Measurements from ENCODE around the gene ZBTB45. TPM values are rescaled to one million over a fixed set of nuclear protein-coding genes. Genes with fewer than 3 reads are reported as not detected.
A peak's percentile ranks its signal among the peaks of the same experiment; 100 is the strongest.

ZBTB45 gene
- total and polyA plus RNA-seq, 9 of the 15 experiments (the other 6 are each of a cell fraction or from before 2014, with no cell fraction given), result 0.08 to 16.1 (median 1.8) TPM

DNA sequence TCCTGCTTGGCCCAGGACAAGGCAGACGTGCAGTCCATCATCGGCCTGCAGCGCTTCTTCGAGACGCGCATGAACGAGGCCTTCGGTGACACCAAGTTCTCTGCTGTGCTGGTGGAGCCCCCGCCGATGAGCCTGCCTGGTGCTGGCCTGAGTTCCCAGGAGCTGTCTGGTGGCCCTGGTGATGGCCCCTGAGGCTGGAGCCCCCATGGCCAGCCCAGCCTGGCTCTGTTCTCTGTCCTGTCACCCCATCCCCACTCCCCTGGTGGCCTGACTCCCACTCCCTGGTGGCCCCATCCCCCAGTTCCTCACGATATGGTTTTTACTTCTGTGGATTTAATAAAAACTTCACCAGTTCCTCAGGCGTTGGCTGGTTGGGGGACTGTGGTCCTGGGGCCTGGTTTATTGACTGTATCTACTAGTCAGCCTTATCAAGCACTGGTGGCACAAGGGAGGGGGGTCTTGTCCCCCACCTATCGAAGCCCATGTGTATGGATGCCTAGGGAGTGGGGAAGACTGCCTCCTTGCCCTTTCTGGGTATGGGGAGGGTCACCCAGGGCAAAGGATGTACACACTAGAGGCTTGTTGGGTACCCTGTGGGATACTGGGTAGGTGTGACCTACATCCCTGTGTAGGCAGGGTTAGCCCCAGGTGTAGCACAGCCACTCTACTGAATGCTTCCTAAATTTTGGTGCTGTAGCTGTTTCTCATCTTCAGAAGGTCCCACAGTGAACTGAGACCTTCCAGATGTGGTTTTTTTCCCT lies 30.9 kb upstream of the ZBTB45 start:
- Histone ChIP-seq H3K4me1 (replicated peaks in 1 of 2; ENCODE audit: control insufficient read depth in 2 of 2, insufficient read depth in 2 of 2, low read length in 2 of 2) (peaks cover 25 to 49% of the 10 kb centered on the region in 2 experiments), H2AFZ (ENCODE audit: low read depth, low read length) (no peak overlapping the region), H3K27ac (ENCODE audit: extremely low read depth, low read depth, low read length) (no peak overlapping the region), H3K4me3 (no peak overlapping the region), H3K27me3 (ENCODE audit: control insufficient read depth in 2 of 2, insufficient read depth in 2 of 2, low read length in 2 of 2) (no peaks in the 10 kb centered on the region), H3K9ac (ENCODE audit: insufficient read depth in 1 of 2, low read depth in 2 of 2, low read length in 2 of 2) (peak overlapping the region in 1 of 2 experiments; percentile 20; a peak in 1 of 4 replicates), H3K9me3 (replicated peaks; ENCODE audit: control insufficient read depth, insufficient read depth, low read depth, low read length) (no peaks in the 10 kb centered on the region), H3K36me3 (ENCODE audit: control insufficient read depth, insufficient read depth, low read length) (peaks cover 86% of the 10 kb centered on the region), H3K4me2 (ENCODE audit: insufficient read depth, low read length) (no peak overlapping the region), H3K9me1 (ENCODE audit: control insufficient read depth, insufficient read depth, low read length) (peaks cover 8% of the 10 kb centered on the region), H3K79me2 (ENCODE audit: control insufficient read depth, insufficient read depth, low read length) (peaks cover 53% of the 10 kb centered on the region), H4K20me1 (replicated peaks; ENCODE audit: control insufficient read depth, insufficient read depth, low read length) (peaks cover 34% of the 10 kb centered on the region)
- no peak for ATAC-seq
- ChIA-PET CTCF (ENCODE audit: low intra/inter-chr PET ratio) (no interaction called here), POLR2A (no interaction called here)
- intact Hi-C loops (cut with micrococcal nuclease), result no loop called here
- in situ Hi-C loops (cut with MboI), result no loop called here
- DNase-seq (ENCODE audit: extremely low read depth in 1 of 4, low spot score in 3 of 4), result no peak
- no peak for FAIRE-seq
- no TSS peak for BruUV-seq (replicated peaks)
- 93% methylated on average over 13 of the region's 13 CpGs for WGBS (ENCODE audit: insufficient coverage, low coverage, missing lambda C conversion rate)
- TF ChIP-seq, protein P1, sequence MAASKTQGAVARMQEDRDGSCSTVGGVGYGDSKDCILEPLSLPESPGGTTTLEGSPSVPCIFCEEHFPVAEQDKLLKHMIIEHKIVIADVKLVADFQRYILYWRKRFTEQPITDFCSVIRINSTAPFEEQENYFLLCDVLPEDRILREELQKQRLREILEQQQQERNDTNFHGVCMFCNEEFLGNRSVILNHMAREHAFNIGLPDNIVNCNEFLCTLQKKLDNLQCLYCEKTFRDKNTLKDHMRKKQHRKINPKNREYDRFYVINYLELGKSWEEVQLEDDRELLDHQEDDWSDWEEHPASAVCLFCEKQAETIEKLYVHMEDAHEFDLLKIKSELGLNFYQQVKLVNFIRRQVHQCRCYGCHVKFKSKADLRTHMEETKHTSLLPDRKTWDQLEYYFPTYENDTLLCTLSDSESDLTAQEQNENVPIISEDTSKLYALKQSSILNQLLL (CRISPR knock-in tag; IDR thresholded peaks at IDR 0.05; ENCODE audit: borderline replicate concordance), result no peak
- TF ChIP-seq, protein P2, sequence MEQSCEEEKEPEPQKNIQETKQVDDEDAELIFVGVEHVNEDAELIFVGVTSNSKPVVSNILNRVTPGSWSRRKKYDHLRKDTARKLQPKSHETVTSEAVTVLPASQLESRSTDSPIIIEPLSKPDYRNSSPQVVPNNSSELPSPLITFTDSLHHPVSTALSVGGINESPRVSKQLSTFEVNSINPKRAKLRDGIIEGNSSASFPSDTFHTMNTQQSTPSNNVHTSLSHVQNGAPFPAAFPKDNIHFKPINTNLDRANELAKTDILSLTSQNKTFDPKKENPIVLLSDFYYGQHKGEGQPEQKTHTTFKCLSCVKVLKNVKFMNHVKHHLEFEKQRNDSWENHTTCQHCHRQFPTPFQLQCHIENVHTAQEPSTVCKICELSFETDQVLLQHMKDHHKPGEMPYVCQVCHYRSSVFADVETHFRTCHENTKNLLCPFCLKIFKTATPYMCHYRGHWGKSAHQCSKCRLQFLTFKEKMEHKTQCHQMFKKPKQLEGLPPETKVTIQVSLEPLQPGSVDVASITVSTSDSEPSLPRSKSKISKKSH (CRISPR knock-in tag; IDR thresholded peaks at IDR 0.05), result no peak
- TF ChIP-seq, protein P3, sequence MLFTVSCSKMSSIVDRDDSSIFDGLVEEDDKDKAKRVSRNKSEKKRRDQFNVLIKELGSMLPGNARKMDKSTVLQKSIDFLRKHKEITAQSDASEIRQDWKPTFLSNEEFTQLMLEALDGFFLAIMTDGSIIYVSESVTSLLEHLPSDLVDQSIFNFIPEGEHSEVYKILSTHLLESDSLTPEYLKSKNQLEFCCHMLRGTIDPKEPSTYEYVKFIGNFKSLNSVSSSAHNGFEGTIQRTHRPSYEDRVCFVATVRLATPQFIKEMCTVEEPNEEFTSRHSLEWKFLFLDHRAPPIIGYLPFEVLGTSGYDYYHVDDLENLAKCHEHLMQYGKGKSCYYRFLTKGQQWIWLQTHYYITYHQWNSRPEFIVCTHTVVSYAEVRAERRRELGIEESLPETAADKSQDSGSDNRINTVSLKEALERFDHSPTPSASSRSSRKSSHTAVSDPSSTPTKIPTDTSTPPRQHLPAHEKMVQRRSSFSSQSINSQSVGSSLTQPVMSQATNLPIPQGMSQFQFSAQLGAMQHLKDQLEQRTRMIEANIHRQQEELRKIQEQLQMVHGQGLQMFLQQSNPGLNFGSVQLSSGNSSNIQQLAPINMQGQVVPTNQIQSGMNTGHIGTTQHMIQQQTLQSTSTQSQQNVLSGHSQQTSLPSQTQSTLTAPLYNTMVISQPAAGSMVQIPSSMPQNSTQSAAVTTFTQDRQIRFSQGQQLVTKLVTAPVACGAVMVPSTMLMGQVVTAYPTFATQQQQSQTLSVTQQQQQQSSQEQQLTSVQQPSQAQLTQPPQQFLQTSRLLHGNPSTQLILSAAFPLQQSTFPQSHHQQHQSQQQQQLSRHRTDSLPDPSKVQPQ (CRISPR knock-in tag; IDR thresholded peaks at IDR 0.05; ENCODE audit: borderline replicate concordance), result no peak
- TF ChIP-seq ZBTB1 (CRISPR knock-in tag; IDR thresholded peaks at IDR 0.05; ENCODE audit: borderline replicate concordance, low read depth) (no peak), USF2 (CRISPR knock-in tag; IDR thresholded peaks at IDR 0.05) (no peak), YY1 (IDR thresholded peaks at IDR 0.05; ENCODE audit: borderline replicate concordance in 1 of 3, control insufficient read depth in 1 of 3, extremely low read depth in 1 of 3, insufficient read depth in 3 of 3, insufficient read length in 1 of 3, insufficient replicate concordance in 2 of 3, low read depth in 1 of 3, low read length in 2 of 3) (peak in 1 of 3 experiments; percentile 39), ZZZ3 (IDR thresholded peaks at IDR 0.05) (no peak), NFIX (CRISPR knock-in tag; IDR thresholded peaks at IDR 0.05; ENCODE audit: low read depth) (no peak), KHSRP (IDR thresholded peaks at IDR 0.05) (no peak), ZNF830 (CRISPR knock-in tag; IDR thresholded peaks at IDR 0.05) (no peak), DACH1 (IDR thresholded peaks at IDR 0.05; ENCODE audit: partially characterized antibody) (no peak), ZNF41 (CRISPR knock-in tag; conservative IDR thresholded peaks at IDR 0.05) (no peak), PURB (CRISPR knock-in tag; IDR thresholded peaks at IDR 0.05; ENCODE audit: low read depth) (no peak), POLR2G (IDR thresholded peaks at IDR 0.05; ENCODE audit: low read depth, low read length) (peak; percentile 65), SRF (CRISPR knock-in tag; IDR thresholded peaks at IDR 0.05) (no peak)

Data from K562 (cell line).